ENCODE results near the gene PSMB3.

GRCh38 chr17:38738686-38739085 lies 13.9 kb upstream of the PSMB3 start:
- TF ChIP-seq GABPA (IDR thresholded peaks at IDR 0.05; ENCODE audit: low read depth) (no peak), JUND (IDR thresholded peaks at IDR 0.05) (no peak), EZH2phosphoT487 (IDR thresholded peaks at IDR 0.05; ENCODE audit: borderline replicate concordance, low read depth) (no peak)
- TF ChIP-seq, protein P1, sequence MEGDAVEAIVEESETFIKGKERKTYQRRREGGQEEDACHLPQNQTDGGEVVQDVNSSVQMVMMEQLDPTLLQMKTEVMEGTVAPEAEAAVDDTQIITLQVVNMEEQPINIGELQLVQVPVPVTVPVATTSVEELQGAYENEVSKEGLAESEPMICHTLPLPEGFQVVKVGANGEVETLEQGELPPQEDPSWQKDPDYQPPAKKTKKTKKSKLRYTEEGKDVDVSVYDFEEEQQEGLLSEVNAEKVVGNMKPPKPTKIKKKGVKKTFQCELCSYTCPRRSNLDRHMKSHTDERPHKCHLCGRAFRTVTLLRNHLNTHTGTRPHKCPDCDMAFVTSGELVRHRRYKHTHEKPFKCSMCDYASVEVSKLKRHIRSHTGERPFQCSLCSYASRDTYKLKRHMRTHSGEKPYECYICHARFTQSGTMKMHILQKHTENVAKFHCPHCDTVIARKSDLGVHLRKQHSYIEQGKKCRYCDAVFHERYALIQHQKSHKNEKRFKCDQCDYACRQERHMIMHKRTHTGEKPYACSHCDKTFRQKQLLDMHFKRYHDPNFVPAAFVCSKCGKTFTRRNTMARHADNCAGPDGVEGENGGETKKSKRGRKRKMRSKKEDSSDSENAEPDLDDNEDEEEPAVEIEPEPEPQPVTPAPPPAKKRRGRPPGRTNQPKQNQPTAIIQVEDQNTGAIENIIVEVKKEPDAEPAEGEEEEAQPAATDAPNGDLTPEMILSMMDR (IDR thresholded peaks at IDR 0.05): no peak

All from SK-N-SH (cell line).